Lower leg skin (tissue), 4 donors: ENCODE measurements around the gene TAPBPL. TPM values are rescaled to one million over a fixed set of nuclear protein-coding genes. Genes with fewer than 3 reads are reported as not detected.

Experiments
- DNase-seq, 2 donors: peaks; one replicate each; pipeline ENCODE4 v3.0.0-alpha.2; 2019; ENCODE audit warnings: low spot score in 2 of 2
- H3K4me3 ChIP-seq: fragments of 200-600 bp; sonication (generic); 2 replicates; pipeline ENCODE4 v1.5.1; 2017; ENCODE audit warnings: mild to moderate bottlenecking, low read depth; ENCODE audit not compliant: poor library complexity, severe bottlenecking
- POLR2A ChIP-seq, 2 donors: fragments of 450-650 bp; IDR thresholded peaks; one replicate each; pipeline ENCODE4 v1.6.1; 2016 to 2017; ENCODE audit warnings: antibody characterized with exemption in 2 of 2, mild to moderate bottlenecking in 1 of 2, moderate library complexity in 1 of 2
- WGBS, 2 donors: methylation state at CpG; one replicate each; pipeline ENCODE4 v1.1.5; 2018; 5-methylcytosine and 5-hydroxymethylcytosine counted together
- intact Hi-C: fragments of 100-400 bp; cut with DNase I; formaldehyde crosslinking; loops from one replicate; pipeline ENCODE4 v1.15.0; 2023; ENCODE audit warnings: low total_unique reads
- total RNA-seq, 4 donors: library from RNA; depleted of rRNA; stranded (reverse); fragments of >200 nt; gene quantifications; one replicate each; pipeline ENCODE4 v1.1.0, GENCODE V29; 2016
- TF ChIP-seq, protein P1 (sequence below), 3 donors: fragments of 450-650 bp; IDR thresholded peaks; one replicate each; pipeline ENCODE4 v1.5.1; 2016; ENCODE audit warnings: antibody characterized with exemption in 3 of 3, mild to moderate bottlenecking in 3 of 3, moderate library complexity in 2 of 3

The TAPBPL gene
- total RNA-seq, 4 donors from 2014 or later: 11.4 to 23.8 (median 17.6) TPM

DNA sequence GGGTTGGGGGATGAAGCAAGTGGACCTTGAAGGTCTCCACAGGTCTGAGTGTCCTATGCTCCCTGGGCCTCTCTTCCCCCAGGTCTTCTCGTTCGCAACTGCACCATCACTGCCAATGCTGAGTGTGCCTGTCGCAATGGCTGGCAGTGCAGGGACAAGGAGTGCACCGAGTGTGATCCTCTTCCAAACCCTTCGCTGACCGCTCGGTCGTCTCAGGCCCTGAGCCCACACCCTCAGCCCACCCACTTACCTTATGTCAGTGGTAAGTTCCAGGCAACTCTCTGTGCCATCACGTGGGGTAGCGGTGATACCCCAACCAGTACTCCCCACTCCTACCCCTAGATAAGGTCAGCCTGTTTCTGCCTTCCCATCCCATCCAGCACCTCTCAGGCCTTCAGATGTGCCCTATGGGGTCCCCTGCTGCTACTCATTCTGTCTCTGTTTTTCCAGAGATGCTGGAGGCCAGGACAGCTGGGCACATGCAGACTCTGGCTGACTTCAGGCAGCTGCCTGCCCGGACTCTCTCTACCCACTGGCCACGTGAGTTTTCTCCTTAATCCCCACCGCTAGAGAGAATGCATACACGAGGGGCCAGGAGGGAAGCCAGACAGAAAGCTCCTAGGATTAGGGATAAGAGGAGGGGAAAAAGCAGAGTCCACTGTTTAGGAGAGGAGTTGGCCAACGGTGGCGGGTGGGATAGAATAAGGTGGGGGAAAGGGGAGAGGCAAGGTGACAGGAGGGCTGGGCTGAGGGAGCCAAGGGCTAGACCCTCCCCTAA is 1.6 kb upstream of the TAPBPL start:
- intact Hi-C loops: no loop called here
- WGBS, 2 donors: 75% methylated on average over 16 of the region's 16 CpGs
- DNase-seq: peak in 1 of 2 donors; percentile 79
- TF ChIP-seq POLR2A (IDR thresholded peaks at IDR 0.05): no peak
- TF ChIP-seq, protein P1, sequence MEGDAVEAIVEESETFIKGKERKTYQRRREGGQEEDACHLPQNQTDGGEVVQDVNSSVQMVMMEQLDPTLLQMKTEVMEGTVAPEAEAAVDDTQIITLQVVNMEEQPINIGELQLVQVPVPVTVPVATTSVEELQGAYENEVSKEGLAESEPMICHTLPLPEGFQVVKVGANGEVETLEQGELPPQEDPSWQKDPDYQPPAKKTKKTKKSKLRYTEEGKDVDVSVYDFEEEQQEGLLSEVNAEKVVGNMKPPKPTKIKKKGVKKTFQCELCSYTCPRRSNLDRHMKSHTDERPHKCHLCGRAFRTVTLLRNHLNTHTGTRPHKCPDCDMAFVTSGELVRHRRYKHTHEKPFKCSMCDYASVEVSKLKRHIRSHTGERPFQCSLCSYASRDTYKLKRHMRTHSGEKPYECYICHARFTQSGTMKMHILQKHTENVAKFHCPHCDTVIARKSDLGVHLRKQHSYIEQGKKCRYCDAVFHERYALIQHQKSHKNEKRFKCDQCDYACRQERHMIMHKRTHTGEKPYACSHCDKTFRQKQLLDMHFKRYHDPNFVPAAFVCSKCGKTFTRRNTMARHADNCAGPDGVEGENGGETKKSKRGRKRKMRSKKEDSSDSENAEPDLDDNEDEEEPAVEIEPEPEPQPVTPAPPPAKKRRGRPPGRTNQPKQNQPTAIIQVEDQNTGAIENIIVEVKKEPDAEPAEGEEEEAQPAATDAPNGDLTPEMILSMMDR (IDR thresholded peaks at IDR 0.05): no peak
- H3K4me3 ChIP-seq: no peak overlapping the region

DNA sequence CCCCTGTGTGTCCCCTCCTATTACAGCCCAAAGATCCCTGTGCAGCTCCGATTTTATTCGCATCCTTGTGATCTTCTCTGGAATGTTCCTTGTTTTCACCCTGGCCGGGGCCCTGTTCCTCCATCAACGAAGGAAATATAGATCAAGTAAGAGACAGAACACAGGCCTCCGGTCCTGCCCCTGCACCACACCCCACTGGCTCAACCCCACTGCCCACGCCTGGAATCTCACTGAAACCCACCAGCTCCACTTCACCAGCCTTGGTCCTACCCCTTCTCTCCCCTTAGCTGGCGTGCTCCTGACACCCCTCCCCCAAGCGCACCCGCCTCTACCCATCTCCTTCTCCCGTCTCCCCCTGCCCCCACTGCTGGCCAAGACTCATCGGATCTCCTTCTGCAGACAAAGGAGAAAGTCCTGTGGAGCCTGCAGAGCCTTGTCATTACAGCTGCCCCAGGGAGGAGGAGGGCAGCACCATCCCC is 934 bp upstream of the TAPBPL start:
- intact Hi-C loops: no loop called here
- 3 to 8% methylated on average over 11 of the region's 11 CpGs for WGBS, 2 donors
- DNase-seq: peak in 1 of 2 donors; percentile 89

DNA sequence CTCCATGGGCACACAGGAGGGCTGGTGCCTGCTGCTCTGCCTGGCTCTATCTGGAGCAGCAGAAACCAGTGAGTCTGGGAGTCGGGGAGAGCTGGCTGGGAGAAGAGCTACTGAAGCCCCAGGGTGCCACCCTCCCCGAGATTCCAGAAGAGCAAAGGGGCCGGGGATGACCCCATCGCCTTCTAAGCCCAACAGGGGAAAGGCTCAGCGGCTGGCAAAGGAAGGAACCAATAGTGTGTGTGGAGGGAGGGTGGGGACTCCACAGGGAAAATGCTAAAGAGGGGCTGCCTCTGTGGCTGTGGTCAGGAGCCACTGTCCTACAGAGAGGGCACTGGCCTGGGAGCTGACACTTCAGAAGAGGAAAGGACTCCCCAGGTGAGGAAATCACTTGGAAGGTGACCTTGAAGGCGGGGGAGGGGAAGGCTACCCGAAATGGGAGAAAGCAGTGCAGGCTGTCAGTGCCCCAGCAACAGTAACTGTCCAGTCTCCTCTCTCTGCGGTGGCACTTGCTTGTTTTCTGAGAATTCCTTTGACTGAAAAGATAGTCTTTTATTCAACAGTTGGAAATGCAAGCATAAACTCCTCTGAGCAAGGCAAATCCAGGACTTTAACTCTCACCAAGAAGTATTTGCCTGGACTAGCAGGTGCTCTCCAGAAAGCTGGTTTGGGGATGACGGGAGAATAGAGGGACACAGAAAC is 552 bp downstream of the TAPBPL start:
- 2 to 3% methylated on average over 9 of the region's 9 CpGs for WGBS, 2 donors
- intact Hi-C loops: no loop called here
- peak in 1 of 2 donors; percentile 85 for DNase-seq
- H3K4me3 ChIP-seq: peak overlapping the region; percentile 66
- TF ChIP-seq, protein P1 (IDR thresholded peaks at IDR 0.05): no peak
- no peak for TF ChIP-seq POLR2A (IDR thresholded peaks at IDR 0.05)

More for the DNA sequence above, 934 bp upstream of the TAPBPL start:
- TF ChIP-seq, protein P1 (IDR thresholded peaks at IDR 0.05): no peak
- TF ChIP-seq POLR2A (IDR thresholded peaks at IDR 0.05): no peak
- peak overlapping the region; percentile 66 for H3K4me3 ChIP-seq

DNA sequence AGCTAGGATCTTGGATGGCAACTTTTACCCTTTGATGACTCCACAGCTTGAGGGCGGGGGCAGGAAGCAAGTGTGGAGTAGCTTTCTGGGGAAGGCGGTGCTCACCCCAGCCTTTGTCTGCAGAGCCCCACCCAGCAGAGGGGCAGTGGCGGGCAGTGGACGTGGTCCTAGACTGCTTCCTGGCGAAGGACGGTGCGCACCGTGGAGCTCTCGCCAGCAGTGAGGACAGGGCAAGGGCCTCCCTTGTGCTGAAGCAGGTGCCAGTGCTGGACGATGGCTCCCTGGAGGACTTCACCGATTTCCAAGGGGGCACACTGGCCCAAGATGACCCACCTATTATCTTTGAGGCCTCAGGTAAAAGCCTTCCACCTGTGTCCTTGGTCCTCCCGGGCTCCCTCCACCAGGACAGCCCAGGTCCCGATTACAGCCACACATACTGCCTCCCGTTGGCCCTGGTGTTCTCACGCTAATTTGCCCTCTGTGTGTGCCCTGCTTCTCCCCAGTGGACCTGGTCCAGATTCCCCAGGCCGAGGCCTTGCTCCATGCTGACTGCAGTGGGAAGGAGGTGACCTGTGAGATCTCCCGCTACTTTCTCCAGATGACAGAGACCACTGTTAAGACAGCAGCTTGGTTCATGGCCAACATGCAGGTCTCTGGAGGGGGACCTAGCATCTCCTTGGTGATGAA is 1.2 kb downstream of the TAPBPL start:
- H3K4me3 ChIP-seq: no peak overlapping the region
- DNase-seq: peak in 1 of 2 donors; percentile 86
- no peak for TF ChIP-seq POLR2A (IDR thresholded peaks at IDR 0.05)
- TF ChIP-seq, protein P1 (IDR thresholded peaks at IDR 0.05): no peak
- 50 to 53% methylated on average over 14 to 17 of the region's 17 CpGs for WGBS, 2 donors
- intact Hi-C loops: no loop called here

DNA sequence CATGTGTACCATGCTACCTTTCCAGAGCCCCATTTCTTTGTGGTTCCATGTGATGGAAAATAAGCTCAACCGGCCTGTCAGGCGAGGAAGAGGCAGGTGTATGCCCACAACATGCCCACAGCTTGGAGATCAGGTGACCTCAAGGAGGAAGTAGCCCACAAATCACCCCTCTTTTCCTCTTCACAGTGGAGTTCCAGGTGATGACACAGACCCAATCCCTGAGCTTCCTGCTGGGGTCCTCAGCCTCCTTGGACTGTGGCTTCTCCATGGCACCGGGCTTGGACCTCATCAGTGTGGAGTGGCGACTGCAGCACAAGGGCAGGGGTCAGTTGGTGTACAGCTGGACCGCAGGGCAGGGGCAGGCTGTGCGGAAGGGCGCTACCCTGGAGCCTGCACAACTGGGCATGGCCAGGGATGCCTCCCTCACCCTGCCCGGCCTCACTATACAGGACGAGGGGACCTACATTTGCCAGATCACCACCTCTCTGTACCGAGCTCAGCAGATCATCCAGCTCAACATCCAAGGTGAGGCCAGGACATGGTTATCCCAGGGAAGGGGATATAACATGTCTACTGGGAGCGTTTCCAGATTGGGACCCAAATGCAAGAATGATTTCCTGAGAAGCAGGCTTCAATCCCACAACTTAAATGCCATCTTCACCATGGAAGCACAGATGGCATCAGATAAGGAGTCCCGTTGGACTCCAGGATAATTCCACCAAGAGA is 5.5 kb downstream of the TAPBPL start:
- peak in 1 of 2 donors; percentile 78 for DNase-seq
- no peak overlapping the region for H3K4me3 ChIP-seq
- intact Hi-C loops: no loop called here
- TF ChIP-seq, protein P1 (IDR thresholded peaks at IDR 0.05): no peak
- TF ChIP-seq POLR2A (IDR thresholded peaks at IDR 0.05): no peak
- 87 to 88% methylated on average over 8 to 12 of the region's 12 CpGs for WGBS, 2 donors
